SW480 (cell line): ENCODE results near the gene LPO.

Experiments
- DNase-seq: peaks from one replicate; pipeline ENCODE4 v3.0.0-alpha.2; 2016; ENCODE audit warnings: low spot score

LPO gene

GRCh38 chr17:58229384-58229783 is 9.0 kb upstream of the LPO start:
- DNase-seq = no peak

- DNase-seq = no peak
Observed at GRCh38 chr17:58229881-58230280, 8.5 kb upstream of the LPO start.

- no peak for DNase-seq
Observed at GRCh38 chr17:58231641-58232040, 6.7 kb upstream of the LPO start.

- no peak for DNase-seq
Observed at GRCh38 chr17:58232707-58233156, 5.7 kb upstream of the LPO start.

GRCh38 chr17:58233543-58233942 is 4.8 kb upstream of the LPO start:
- DNase-seq = no peak

GRCh38 chr17:58234512-58234911 is 3.9 kb upstream of the LPO start:
- no peak for DNase-seq

- no peak for DNase-seq
Observed at GRCh38 chr17:58235821-58236220, 2.6 kb upstream of the LPO start.

- no peak for DNase-seq
Observed at GRCh38 chr17:58236394-58236793, 2.0 kb upstream of the LPO start.

GRCh38 chr17:58239987-58240386 is 1.6 kb downstream of the LPO start:
- no peak for DNase-seq

GRCh38 chr17:58242171-58242784 is 3.9 kb downstream of the LPO start:
- DNase-seq = no peak

GRCh38 chr17:58244963-58245362 is 6.6 kb downstream of the LPO start:
- DNase-seq = no peak

GRCh38 chr17:58245428-58246103 is 7.2 kb downstream of the LPO start:
- DNase-seq = no peak

GRCh38 chr17:58246104-58246740 is 7.8 kb downstream of the LPO start:
- DNase-seq = no peak

- DNase-seq = no peak
Observed at GRCh38 chr17:58246781-58247180, 8.4 kb downstream of the LPO start.

GRCh38 chr17:58247511-58248363 is 9.4 kb downstream of the LPO start:
- no peak for DNase-seq

- no peak for DNase-seq
Observed at GRCh38 chr17:58248955-58249269, 10.5 kb downstream of the LPO start.

GRCh38 chr17:58249270-58250133 is 11.1 kb downstream of the LPO start:
- DNase-seq = peak; percentile 11

GRCh38 chr17:58250344-58251011 is 12.1 kb downstream of the LPO start:
- no peak for DNase-seq

- no peak for DNase-seq
Observed at GRCh38 chr17:58252141-58252540, 13.8 kb downstream of the LPO start.

- no peak for DNase-seq
Observed at GRCh38 chr17:58253082-58253481, 14.7 kb downstream of the LPO start.

GRCh38 chr17:58254803-58255202 is 16.4 kb downstream of the LPO start:
- no peak for DNase-seq
